ENCODE measurements around the gene KATNAL1.

GRCh38 chr13:30194906-30195305, 112.4 kb downstream of the KATNAL1 start:
- TF ChIP-seq STAT3 (IDR thresholded peaks at IDR 0.05; ENCODE audit: low read depth, low read length), result no peak
- TF ChIP-seq SMC3 (IDR thresholded peaks at IDR 0.05; ENCODE audit: borderline replicate concordance, low read length), result no peak
